Stimulated activated CD8-positive, alpha-beta memory T cell treated with anti-CD3 and anti-CD28 coated beads, Interleukin-15, amount 100 ng/mL, for 1 hour (primary cell): Measurements from ENCODE around the gene CCDC138.

Source experiments
- DNase-seq: peaks from one replicate; pipeline ENCODE4 v3.0.0-alpha.2; 2020; ENCODE audit warnings: low read depth

CCDC138 gene

GRCh38 chr2:108895188-108895587 is 108.6 kb downstream of the CCDC138 start:
- no peak for DNase-seq

- DNase-seq, result no peak
These were observed 110.2 kb downstream of the CCDC138 start for GRCh38 chr2:108896741-108897140.

- no peak for DNase-seq
These were observed 111.9 kb downstream of the CCDC138 start for GRCh38 chr2:108898315-108899082.

- no peak for DNase-seq
These were observed 118.1 kb downstream of the CCDC138 start for GRCh38 chr2:108904680-108905079.

GRCh38 chr2:108905176-108905575 is 118.6 kb downstream of the CCDC138 start:
- no peak for DNase-seq

- DNase-seq, result no peak
These were observed 119.3 kb downstream of the CCDC138 start for GRCh38 chr2:108905906-108906305.

GRCh38 chr2:108906403-108907077 is 120.0 kb downstream of the CCDC138 start:
- DNase-seq, result no peak

- no peak for DNase-seq
These were observed 121.5 kb downstream of the CCDC138 start for GRCh38 chr2:108907822-108908712.

GRCh38 chr2:108908713-108909070 is 122.1 kb downstream of the CCDC138 start:
- DNase-seq, result no peak

GRCh38 chr2:108909275-108909823 is 122.8 kb downstream of the CCDC138 start:
- DNase-seq, result no peak

GRCh38 chr2:108910011-108910431 is 123.5 kb downstream of the CCDC138 start:
- DNase-seq, result no peak

GRCh38 chr2:108910541-108911396 is 124.2 kb downstream of the CCDC138 start:
- no peak for DNase-seq

- DNase-seq, result no peak
These were observed 124.8 kb downstream of the CCDC138 start for GRCh38 chr2:108911401-108911800.

GRCh38 chr2:108911807-108912628 is 125.4 kb downstream of the CCDC138 start:
- DNase-seq, result no peak

GRCh38 chr2:108912629-108912902 is 126.0 kb downstream of the CCDC138 start:
- DNase-seq, result no peak

GRCh38 chr2:108916122-108916795 is 129.7 kb downstream of the CCDC138 start:
- no peak for DNase-seq

- DNase-seq, result no peak
These were observed 130.3 kb downstream of the CCDC138 start for GRCh38 chr2:108916796-108917421.

GRCh38 chr2:108917526-108917925 is 131.0 kb downstream of the CCDC138 start:
- no peak for DNase-seq

GRCh38 chr2:108918156-108918874 is 131.7 kb downstream of the CCDC138 start:
- no peak for DNase-seq
